Measurements from ENCODE around the gene CPNE7.

The CPNE7 gene

GRCh38 chr16:89547860-89548259 lies 27.7 kb upstream of the CPNE7 start:
- TF ChIP-seq, protein P1, sequence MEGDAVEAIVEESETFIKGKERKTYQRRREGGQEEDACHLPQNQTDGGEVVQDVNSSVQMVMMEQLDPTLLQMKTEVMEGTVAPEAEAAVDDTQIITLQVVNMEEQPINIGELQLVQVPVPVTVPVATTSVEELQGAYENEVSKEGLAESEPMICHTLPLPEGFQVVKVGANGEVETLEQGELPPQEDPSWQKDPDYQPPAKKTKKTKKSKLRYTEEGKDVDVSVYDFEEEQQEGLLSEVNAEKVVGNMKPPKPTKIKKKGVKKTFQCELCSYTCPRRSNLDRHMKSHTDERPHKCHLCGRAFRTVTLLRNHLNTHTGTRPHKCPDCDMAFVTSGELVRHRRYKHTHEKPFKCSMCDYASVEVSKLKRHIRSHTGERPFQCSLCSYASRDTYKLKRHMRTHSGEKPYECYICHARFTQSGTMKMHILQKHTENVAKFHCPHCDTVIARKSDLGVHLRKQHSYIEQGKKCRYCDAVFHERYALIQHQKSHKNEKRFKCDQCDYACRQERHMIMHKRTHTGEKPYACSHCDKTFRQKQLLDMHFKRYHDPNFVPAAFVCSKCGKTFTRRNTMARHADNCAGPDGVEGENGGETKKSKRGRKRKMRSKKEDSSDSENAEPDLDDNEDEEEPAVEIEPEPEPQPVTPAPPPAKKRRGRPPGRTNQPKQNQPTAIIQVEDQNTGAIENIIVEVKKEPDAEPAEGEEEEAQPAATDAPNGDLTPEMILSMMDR (IDR thresholded peaks at IDR 0.05; ENCODE audit: insufficient read depth, low read length, missing control alignments), result no peak
- ChIA-PET CTCF (interaction anchor here (2.3 kb wide), 1 partner anchor 10 kb away, joined by 22 read pairs; no protein-coding TSS in a partner anchor), POLR2A (no interaction called here)
- no peak for DNase-seq (ENCODE audit: low read depth, low spot score)
- no peak overlapping the region for H3K4me3 ChIP-seq (ENCODE audit: low read depth, low read length)

- no peak overlapping the region for H3K4me3 ChIP-seq (ENCODE audit: low read depth, low read length)
- TF ChIP-seq, protein P1 (IDR thresholded peaks at IDR 0.05; ENCODE audit: insufficient read depth, low read length, missing control alignments), result no peak
- ChIA-PET CTCF (interaction anchor here (2.3 kb wide), 1 partner anchor 9 kb away, joined by 22 read pairs; no protein-coding TSS in a partner anchor), POLR2A (no interaction called here)
- no peak for DNase-seq (ENCODE audit: low read depth, low spot score)
Observed at GRCh38 chr16:89548344-89549006, 27.1 kb upstream of the CPNE7 start.

DNA sequence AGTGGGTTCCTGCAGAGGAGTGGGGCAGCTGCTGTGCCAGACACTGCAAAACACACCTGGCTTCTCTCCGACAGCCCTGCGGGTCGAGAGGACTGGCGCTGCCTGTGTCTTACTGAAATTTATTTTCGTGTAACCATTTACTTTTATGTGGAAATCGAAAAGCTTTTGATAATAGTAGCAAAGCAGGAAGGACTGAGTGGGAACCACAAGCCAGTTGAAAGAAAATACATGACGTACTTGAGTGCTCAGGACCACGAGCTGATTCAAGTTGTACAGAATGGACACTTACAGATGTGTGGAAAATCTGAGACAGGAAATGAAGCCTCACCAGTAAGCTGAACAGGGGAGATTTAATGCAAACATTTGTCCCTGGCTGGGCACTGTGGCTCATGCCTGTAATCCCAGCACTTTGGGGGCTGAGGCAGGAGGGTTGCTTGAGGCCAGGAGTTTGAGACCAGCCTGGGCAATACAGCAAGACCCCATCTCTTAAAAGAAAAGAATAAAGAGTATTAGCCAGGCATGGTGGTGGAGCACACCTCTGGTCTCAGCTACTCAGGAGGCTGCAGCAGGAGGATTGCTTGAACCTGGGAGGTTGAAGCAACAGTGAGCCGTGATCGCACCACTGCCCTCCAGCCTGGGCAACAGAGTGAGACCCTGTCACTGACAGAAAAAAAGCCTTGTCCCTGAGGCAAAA lies 26.4 kb upstream of the CPNE7 start:
- CTCF ChIA-PET, result interaction anchor here (0.7 to 2.3 kb wide), 4 partner anchors 9 to 256 kb away, joined by 3 to 22 read pairs (median 7); no protein-coding TSS in a partner anchor

GRCh38 chr16:89550421-89551007 lies 25.0 kb upstream of the CPNE7 start:
- no peak for DNase-seq (ENCODE audit: low read depth, low spot score)
- H3K4me3 ChIP-seq (ENCODE audit: low read depth, low read length), result no peak overlapping the region
- TF ChIP-seq, protein P1 (IDR thresholded peaks at IDR 0.05; ENCODE audit: insufficient read depth, low read length, missing control alignments), result no peak
- CTCF ChIA-PET, result interaction anchor here (1.4 to 2.3 kb wide), 2 partner anchors 11 to 91 kb away, joined by 7 read pairs; no protein-coding TSS in a partner anchor
- POLR2A ChIA-PET, result interaction anchor here (0.6 kb wide), 1 partner anchor 9 kb away, joined by 5 read pairs; no protein-coding TSS in a partner anchor

More for the DNA sequence above, 26.4 kb upstream of the CPNE7 start:
- DNase-seq (ENCODE audit: low read depth, low spot score), result no peak
- no peak overlapping the region for H3K4me3 ChIP-seq (ENCODE audit: low read depth, low read length)
- TF ChIP-seq, protein P1 (IDR thresholded peaks at IDR 0.05; ENCODE audit: insufficient read depth, low read length, missing control alignments), result no peak
- POLR2A ChIA-PET, result no interaction called here

GRCh38 chr16:89552329-89552728 lies 23.2 kb upstream of the CPNE7 start:
- CTCF ChIA-PET, result interaction anchor here (1.1 to 1.4 kb wide), 2 partner anchors 15 to 89 kb away, joined by 3 to 5 read pairs; no protein-coding TSS in a partner anchor
- H3K4me3 ChIP-seq (ENCODE audit: low read depth, low read length), result no peak overlapping the region
- TF ChIP-seq, protein P1 (IDR thresholded peaks at IDR 0.05; ENCODE audit: insufficient read depth, low read length, missing control alignments), result no peak
- no peak for DNase-seq (ENCODE audit: low read depth, low spot score)
- POLR2A ChIA-PET, result no interaction called here

DNA sequence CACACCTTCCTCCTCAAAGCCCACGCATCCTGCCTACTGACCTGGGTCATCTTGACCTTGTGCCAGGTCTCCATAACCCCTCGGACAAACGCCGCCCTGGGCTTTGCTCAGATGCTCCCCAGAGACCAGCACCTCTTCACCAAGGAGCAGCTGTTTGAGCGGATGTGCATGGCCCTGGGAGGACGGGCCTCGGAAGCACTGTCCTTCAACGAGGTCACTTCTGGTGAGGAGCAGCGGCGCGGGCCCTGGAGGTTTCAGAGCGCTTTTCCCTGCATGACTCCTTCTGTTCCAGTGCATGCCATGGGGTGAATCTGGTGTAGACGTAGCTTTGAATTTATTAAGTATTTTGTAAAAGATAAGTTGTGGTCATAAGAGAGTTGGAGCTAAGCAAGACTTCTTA lies 22.6 kb upstream of the CPNE7 start:
- no peak overlapping the region for H3K4me3 ChIP-seq (ENCODE audit: low read depth, low read length)
- DNase-seq (ENCODE audit: low read depth, low spot score), result no peak
- TF ChIP-seq, protein P1 (IDR thresholded peaks at IDR 0.05; ENCODE audit: insufficient read depth, low read length, missing control alignments), result no peak
- ChIA-PET POLR2A (no interaction called here), CTCF (interaction anchor here (1.4 kb wide), 1 partner anchor 88 kb away, joined by 5 read pairs; no protein-coding TSS in a partner anchor)
